ENCODE results near the gene SLC6A19.
"Not testable (repeated sequence)": the region's sequence is repeated elsewhere in the genome, so short reads cannot be mapped to it uniquely, and the experiment has no call there.

The SLC6A19 gene

DNA sequence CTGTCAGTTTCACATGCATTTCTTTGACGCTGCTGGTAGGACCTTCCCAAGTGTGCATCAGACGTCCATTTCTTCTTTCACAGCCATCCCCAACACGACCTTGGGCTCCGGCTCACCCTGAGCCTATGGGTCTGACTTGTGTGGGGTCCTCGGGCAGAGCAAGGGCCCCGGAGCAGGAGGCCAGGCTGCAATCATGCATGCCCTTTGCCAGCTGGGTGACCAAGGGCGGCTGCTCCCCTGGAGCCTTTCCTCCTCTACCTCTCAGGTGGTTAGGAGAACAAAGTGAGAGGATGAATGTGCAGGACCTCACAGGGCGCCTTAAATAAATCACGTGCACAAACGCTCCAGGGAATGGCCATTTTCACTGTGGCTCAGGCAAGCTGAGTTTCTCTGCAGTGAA, 60.2 kb downstream of the SLC6A19 start:
- H3K27ac ChIP-seq: no peak overlapping the region
- H3K4me3 ChIP-seq: no peak overlapping the region
- DNase-seq (ENCODE audit: low spot score): no peak
- TF ChIP-seq CTCF (IDR thresholded peaks at IDR 0.05): no peak

- TF ChIP-seq CTCF (IDR thresholded peaks at IDR 0.05): no peak
- Histone ChIP-seq H3K4me3 (no peak overlapping the region), H3K27ac (no peak overlapping the region)
- DNase-seq (ENCODE audit: low spot score): no peak
Observed at GRCh38 chr5:1262381-1262780, 61.0 kb downstream of the SLC6A19 start.

GRCh38 chr5:1264211-1264610, 62.8 kb downstream of the SLC6A19 start:
- no peak overlapping the region for H3K4me3 ChIP-seq
- no peak for TF ChIP-seq CTCF (IDR thresholded peaks at IDR 0.05)
- H3K27ac ChIP-seq: no peak overlapping the region
- DNase-seq (ENCODE audit: low spot score): no peak

DNA sequence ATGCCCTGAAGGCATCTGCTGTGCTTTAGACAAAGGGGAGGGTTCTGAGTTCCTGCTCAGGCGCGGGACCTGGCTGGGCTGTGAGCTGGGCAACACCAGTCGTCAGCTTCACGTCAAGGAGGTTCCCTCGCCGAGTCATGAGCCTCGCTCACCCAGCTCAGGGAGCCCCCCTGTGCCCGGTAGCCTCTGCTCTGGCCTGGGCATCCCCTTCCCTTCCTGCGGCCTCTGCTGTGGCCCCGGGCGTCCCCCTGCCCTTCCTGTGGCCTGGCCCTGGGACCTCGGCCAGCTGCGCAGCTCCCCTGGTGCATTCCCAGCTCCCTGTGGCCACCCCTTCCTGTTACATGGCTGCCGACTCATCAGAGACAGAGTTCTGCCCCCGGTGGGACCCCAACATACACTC, 63.6 kb downstream of the SLC6A19 start:
- no peak for TF ChIP-seq CTCF (IDR thresholded peaks at IDR 0.05)
- Histone ChIP-seq H3K4me3 (no peak overlapping the region), H3K27ac (no peak overlapping the region)
- no peak for DNase-seq (ENCODE audit: low spot score)

GRCh38 chr5:1265461-1266455, 64.4 kb downstream of the SLC6A19 start:
- Histone ChIP-seq H3K4me3 (no peak overlapping the region), H3K27ac (no peak overlapping the region)
- DNase-seq (ENCODE audit: low spot score): no peak
- TF ChIP-seq CTCF (IDR thresholded peaks at IDR 0.05): no peak

DNA sequence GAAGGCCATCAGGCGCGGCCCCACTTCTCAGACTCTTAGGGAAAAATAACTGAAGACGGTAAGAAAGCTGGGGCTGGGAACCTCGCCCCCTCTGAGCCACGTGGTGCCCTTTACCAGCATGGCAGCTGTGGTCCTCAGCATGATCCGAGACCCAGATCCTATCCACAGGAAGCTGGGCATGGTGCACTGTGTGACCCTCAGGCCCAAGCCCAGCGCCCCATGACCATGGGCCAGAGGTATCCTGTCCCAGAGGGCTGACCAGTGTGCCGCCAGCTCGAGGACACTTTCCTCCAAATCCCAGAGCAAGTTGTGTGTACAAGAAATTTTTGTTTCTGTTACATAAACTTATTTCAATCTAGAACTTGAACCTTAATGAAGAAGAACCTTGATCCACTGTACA, 65.4 kb downstream of the SLC6A19 start:
- DNase-seq (ENCODE audit: low spot score): no peak
- TF ChIP-seq CTCF (IDR thresholded peaks at IDR 0.05): no peak

DNA sequence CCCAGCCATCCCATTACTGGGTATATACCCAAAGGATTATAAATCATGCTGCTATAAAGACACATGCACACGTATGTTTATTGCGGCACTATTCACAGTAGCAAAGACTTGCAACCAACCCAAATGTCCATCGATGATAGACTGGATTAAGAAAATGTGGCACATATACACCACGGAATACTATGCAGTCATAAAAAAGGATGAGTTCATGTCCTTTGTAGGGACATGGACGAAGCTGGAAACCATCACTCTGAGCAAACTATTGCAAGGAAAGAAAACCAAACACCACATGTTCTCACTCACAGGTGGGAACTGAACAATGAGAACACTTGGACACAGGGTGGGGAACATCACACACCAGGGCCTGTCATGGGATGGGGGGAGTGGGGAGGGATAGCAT, 66.1 kb downstream of the SLC6A19 start:
- not testable (repeated sequence) for DNase-seq (ENCODE audit: low spot score); H3K27ac ChIP-seq; H3K4me3 ChIP-seq

More for the DNA sequence above, 65.4 kb downstream of the SLC6A19 start:
- Histone ChIP-seq H3K4me3 (no peak overlapping the region), H3K27ac (no peak overlapping the region)

Data from coronary artery (tissue), 2 donors.